NCI-H1694 (cell line): ENCODE results near the gene RCN1.
"Not testable (repeated sequence)": the region's sequence is repeated elsewhere in the genome, so short reads cannot be mapped to it uniquely, and the experiment has no call there.

Source experiments
- DNase-seq: peaks from one replicate; lab custom pipeline; 2025; lab: John Stamatoyannopoulos, UW

RCN1 gene

DNA sequence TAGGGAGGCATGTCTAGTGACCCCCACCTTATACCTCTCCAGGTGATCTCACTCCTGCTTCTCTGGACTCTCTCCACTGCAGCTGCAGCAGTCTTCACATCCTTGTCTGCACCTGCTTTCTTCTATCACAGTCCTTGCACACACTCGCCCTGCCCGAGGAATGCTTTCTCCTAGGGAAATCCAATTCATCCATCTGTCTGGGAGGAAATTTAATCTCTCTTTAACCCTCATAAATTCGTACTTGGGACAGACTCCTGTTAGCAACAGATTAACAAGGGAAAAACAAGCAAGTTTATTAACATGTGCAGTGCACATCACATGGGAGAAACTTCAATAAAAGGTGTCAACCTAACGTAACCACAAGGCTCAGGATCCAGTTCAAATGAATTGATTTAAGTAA lies 11.3 kb upstream of the RCN1 start:
- no peak for DNase-seq

DNA sequence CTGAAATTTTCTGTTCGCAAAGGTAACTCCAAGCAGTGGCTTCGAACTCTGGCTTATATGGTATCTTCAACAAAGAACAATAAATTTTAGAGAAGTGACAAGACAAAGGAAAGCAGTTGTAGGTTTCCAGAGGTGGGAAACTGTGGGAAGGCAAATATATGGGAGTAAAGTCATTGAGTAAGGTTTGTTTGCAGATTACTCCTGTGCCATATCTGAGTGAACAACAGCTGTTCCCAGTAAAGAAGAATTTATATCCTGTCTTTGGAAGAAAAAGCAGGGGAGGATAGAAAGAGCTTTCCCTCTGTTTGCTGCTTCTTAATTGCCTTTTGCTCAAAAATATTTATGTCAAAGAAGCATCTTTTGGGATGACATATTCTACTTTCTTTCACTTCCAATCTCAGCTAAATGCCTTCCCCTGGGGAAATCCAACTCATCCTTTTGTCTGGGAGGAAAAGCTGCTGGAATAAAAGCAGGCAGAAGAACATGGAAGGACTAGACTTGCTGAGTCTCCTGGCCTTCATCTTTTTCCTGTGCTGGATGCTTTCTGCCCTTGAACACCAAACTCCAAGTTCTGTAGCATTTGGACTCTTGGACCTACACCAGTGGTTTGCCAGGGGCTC lies 10.4 kb upstream of the RCN1 start:
- DNase-seq = no peak

DNA sequence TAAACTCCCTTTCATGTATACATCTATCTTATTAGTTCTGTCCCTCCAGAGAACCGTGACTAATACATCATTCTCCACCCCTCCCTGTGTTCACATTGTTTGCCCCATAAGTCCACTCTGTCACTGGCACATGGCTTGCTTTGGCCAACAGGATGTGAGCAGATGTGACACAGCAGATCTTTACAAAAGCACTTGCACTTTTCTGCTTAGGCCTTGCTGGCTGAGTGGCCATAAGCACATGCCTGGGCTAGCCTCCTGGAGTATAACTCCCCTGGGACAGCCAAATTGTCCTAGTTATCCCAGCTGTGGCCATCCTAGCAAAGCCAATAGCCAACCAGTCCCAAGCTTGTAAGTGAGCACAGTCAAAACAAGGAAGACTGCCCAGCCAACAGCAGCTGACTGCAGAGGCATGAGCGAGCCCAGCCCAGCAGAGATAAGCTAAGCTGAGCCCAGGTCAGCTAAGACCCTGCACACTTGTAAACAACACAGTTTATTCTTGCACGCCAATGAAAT lies 9.7 kb upstream of the RCN1 start:
- no peak for DNase-seq

DNA sequence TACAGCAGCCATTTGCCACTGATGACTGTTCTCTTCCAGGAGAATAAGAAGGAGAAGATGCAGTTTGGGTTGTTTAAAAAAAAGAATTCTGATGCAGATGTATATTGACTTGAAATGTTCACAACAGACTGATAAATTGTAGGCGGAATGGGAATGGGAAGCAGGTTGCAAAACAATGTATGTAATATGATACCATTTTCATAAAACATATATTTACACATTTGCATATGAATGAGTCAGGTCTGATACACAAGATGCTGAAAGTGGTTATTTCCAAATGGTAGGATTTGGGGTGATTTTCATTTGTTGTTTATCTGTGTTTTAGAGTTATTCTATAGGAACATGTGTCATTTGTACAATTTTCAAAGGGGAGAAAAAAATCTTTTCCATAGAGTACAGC lies 9.0 kb upstream of the RCN1 start:
- DNase-seq = no peak

DNA sequence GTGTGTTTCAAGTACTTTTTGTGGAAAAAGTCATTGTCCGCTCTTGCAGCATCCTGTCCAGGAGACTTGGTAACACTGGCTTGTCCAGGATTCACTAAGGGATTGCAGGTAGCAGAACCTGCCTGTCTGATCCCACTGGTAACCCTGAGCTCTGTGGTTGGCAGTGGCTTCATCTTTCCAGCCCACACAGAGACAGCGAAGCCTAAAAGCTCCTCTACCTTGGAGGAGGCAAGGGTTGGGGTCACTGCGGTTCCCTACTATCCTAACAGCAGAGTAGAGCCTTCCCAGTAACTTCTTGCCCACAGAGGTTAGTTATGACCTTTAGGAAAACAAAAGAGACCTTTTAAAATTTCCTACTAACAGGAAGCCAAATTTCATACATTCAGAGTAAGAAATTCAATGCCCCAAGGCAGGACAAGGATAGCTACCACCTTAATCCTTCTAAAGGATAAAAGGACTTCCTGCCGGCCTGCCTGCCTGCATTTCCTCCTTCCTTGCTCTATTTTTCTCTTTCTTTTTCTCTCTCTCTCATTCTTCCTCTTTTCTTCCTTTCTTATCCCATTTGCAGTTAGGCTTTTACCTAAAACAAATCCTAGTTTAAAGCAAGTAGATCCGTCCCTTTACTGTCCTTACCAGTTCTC lies 8.4 kb upstream of the RCN1 start:
- no peak for DNase-seq

- DNase-seq = no peak
Observed at GRCh38 chr11:32087597-32087996, 3.3 kb upstream of the RCN1 start.

GRCh38 chr11:32088117-32088941 lies 2.5 kb upstream of the RCN1 start:
- DNase-seq = no peak

DNA sequence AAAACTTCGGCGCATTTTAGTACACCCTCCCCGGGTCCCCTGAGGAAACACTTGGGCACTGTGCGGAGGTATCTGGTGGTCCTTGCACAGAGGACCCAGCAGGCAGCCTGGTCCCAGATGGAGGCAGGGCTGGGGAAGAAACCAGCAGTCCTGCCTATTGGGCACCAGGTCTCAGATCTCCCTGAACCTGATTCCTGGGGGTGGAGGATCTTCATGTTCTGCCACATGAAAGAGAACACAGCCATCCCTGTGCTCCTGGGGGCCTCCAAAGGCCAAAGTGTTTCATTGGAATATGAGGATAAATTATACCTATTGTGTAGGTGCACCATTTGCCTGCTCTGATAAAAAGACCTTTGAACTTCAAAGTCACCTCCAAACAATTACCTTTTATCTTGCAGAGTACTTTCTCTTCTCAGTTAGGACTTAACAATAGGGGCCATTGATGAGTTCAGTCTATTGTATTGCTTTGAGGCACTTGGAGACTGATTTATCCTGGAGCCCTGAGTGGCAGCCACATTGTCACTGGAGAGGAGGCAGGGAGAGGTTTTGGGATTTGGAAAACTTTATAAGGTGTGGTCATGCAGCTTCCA lies 1.8 kb downstream of the RCN1 start:
- no peak for DNase-seq

GRCh38 chr11:32094923-32095322 lies 4.0 kb downstream of the RCN1 start:
- DNase-seq = no peak

DNA sequence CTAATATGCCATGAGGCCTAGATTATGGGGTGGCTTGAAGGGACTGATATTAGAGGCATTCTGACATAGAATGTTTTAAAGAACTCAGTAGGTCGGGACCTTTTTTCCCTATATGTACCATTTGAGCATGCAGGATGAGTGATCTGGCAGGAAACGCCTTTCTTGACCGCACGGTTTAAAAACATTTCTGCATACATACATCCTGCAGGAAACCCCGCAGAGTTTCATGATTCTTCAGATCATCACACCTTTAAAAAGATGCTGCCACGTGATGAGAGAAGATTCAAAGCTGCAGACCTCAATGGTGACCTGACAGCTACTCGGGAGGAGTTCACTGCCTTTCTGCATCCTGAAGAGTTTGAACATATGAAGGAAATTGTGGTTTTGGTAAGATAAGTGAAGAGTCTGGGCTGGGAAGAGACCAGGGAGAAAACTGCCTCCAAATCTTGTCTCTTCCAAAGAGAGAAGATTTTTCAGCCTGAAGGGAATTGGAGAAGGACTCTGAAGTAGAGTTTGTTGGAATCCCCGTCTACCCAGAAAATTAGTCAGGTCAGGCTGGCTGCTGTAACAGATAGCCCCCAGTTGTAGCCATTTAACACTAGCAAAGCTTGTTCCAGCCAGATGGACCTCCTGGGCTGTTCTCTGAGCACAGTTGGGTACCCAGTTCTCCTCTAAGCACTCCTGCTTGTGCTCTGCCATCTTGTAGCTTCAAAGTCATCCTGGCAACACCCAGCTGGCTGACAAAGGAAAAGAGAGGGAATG lies 7.4 kb downstream of the RCN1 start:
- DNase-seq = no peak

- no peak for DNase-seq
Observed at GRCh38 chr11:32099516-32099915, 8.6 kb downstream of the RCN1 start.

GRCh38 chr11:32100495-32100894 lies 9.6 kb downstream of the RCN1 start:
- no peak for DNase-seq

DNA sequence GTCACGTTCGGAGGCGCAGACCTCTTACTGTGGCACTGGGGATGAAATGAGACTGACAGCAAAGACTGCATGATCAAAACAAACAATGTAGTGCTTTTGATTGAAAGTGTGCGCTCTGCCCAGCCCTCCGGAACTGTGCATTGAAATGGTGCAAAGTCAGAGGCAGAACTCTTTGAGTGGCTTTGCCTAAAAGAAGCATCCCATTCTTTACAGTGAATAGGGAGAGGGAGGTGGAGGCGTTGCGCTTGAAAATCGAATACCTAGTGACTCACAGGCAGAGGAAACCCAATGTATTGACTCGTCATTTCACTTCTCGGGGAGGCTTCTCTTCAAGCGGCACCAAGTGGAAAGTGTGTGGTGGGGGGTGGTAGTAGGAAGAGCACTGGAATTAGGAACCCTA lies 10.9 kb downstream of the RCN1 start:
- no peak for DNase-seq

GRCh38 chr11:32103121-32103719 lies 12.3 kb downstream of the RCN1 start:
- DNase-seq = not testable (repeated sequence)

DNA sequence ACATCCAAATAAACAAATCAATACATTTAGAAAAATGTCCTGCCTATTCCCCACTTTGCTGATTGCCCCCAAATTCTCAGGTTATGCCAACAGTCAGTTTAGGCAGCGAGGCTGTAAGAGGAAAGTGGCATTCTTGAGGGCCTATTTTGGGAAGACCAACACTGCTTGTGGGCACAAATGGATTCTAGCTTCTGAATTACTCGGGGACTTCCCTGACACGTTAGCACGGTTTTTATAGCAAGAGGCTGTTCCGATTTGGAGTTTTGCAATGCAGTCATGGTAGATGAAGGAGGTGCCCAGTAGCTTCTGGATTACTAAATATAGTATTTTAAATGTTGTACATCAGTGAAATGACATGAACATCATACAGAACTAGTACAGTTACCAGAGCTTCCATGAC lies 13.1 kb downstream of the RCN1 start:
- DNase-seq = no peak

DNA sequence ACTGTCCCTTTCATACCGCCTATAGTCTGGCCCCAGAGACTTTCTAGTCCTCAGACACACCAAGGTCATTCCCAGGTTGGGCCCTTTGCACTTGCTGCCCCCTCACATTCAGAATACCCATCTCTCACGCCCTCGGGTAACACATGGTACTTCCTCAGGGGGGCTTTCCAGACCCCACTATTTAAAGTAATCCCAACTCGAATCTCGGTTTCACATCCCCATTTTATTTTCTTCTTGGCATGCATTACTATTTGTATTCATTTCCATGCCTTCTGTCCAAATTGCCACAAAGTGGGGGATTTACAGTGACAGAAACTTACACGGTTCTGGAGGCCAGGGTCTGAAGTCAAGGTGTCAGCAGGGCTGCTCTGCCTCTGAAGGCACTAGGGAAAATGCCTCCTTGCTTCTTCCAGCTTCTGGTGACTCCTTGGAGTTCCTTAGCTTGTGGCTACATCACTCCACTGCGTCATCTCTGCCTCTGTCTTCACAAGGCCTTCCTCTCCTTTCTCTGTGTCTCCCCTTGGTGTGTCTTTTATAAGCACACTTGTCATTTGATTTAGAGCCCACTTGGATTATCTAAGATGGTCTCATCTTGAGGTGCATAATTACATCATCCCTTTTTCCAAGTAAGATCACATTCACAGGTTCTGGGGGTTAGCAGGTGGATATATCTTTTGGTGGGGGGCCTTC lies 15.1 kb downstream of the RCN1 start:
- no peak for DNase-seq

GRCh38 chr11:32107647-32108046 lies 16.8 kb downstream of the RCN1 start:
- no peak for DNase-seq

- DNase-seq = no peak
Observed at GRCh38 chr11:32108576-32108975, 17.7 kb downstream of the RCN1 start.

GRCh38 chr11:32109138-32109537 lies 18.3 kb downstream of the RCN1 start:
- DNase-seq = no peak

- DNase-seq = no peak
Observed at GRCh38 chr11:32109592-32109991, 18.7 kb downstream of the RCN1 start.

DNA sequence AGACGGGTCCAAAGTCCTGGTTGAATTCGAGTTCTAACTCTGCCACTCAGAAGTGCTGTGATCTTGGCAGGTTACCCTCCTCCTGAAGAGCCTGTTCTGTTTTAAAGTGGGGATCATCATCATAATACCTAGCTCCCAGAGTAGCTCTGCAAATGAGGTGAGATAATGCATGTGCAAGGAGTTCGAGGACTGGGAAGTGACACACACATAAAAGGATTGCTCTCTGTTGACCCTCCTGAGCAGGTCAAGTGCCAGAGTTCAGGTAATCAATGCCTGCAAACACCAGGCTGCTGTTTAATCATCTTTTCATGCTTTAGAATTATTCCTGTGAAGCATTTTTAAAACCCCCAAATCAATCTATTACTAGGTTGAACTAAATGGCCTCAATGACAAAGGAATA lies 19.9 kb downstream of the RCN1 start:
- no peak for DNase-seq
